Measurements from ENCODE around the gene ANK2.

The ANK2 gene

GRCh38 chr4:113316879-113317278 is 267.4 kb downstream of the ANK2 start:
- no peak overlapping the region for H3K4me3 ChIP-seq (IDR thresholded peaks at IDR 0.05; ENCODE audit: insufficient read depth, low read depth, low read length)

GRCh38 chr4:113317523-113317922 is 268.1 kb downstream of the ANK2 start:
- H3K79me2 ChIP-seq (ENCODE audit: insufficient read depth, low read depth) = no peaks in the 10 kb centered on the region
- H3K36me3 ChIP-seq (ENCODE audit: insufficient read depth) = no peaks in the 10 kb centered on the region
- no peaks in the 10 kb centered on the region for H3K27me3 ChIP-seq (ENCODE audit: insufficient read depth, low read depth)
- H2AFZ ChIP-seq (ENCODE audit: low read depth) = no peak overlapping the region
- no peak overlapping the region for H3K4me3 ChIP-seq (IDR thresholded peaks at IDR 0.05; ENCODE audit: insufficient read depth, low read depth, low read length)
- H3K27ac ChIP-seq = no peak overlapping the region
- H3K4me1 ChIP-seq (ENCODE audit: low read depth, poor library complexity, severe bottlenecking) = no peaks in the 10 kb centered on the region
- no peaks in the 10 kb centered on the region for H4K20me1 ChIP-seq (ENCODE audit: insufficient read depth)
- TF ChIP-seq CTCF (conservative IDR thresholded peaks at IDR 0.05; ENCODE audit: low read depth, low read length) = no peak
- no peak overlapping the region for H3K9ac ChIP-seq
- H3K4me2 ChIP-seq = no peak overlapping the region

More at GRCh38 chr4:113316879-113317278, 267.4 kb downstream of the ANK2 start:
- TF ChIP-seq CTCF (conservative IDR thresholded peaks at IDR 0.05; ENCODE audit: low read depth, low read length) = no peak
- Histone ChIP-seq H3K79me2 (ENCODE audit: insufficient read depth, low read depth) (no peaks in the 10 kb centered on the region), H2AFZ (ENCODE audit: low read depth) (no peak overlapping the region), H4K20me1 (ENCODE audit: insufficient read depth) (no peaks in the 10 kb centered on the region), H3K4me2 (no peak overlapping the region), H3K27me3 (ENCODE audit: insufficient read depth, low read depth) (no peaks in the 10 kb centered on the region), H3K27ac (no peak overlapping the region), H3K9ac (no peak overlapping the region), H3K4me1 (ENCODE audit: low read depth, poor library complexity, severe bottlenecking) (no peaks in the 10 kb centered on the region), H3K36me3 (ENCODE audit: insufficient read depth) (no peaks in the 10 kb centered on the region)

GRCh38 chr4:113322736-113323135 is 273.3 kb downstream of the ANK2 start:
- TF ChIP-seq CTCF (conservative IDR thresholded peaks at IDR 0.05; ENCODE audit: low read depth, low read length) = no peak
- Histone ChIP-seq H3K9ac (no peak overlapping the region), H2AFZ (ENCODE audit: low read depth) (no peak overlapping the region), H3K4me1 (ENCODE audit: low read depth, poor library complexity, severe bottlenecking) (no peaks in the 10 kb centered on the region), H3K27me3 (ENCODE audit: insufficient read depth, low read depth) (no peaks in the 10 kb centered on the region), H4K20me1 (ENCODE audit: insufficient read depth) (no peaks in the 10 kb centered on the region), H3K27ac (no peak overlapping the region), H3K4me3 (IDR thresholded peaks at IDR 0.05; ENCODE audit: insufficient read depth, low read depth, low read length) (no peak overlapping the region), H3K36me3 (ENCODE audit: insufficient read depth) (no peaks in the 10 kb centered on the region), H3K4me2 (no peak overlapping the region), H3K79me2 (ENCODE audit: insufficient read depth, low read depth) (no peaks in the 10 kb centered on the region)

GRCh38 chr4:113325876-113326615 is 276.6 kb downstream of the ANK2 start:
- Histone ChIP-seq H3K36me3 (ENCODE audit: insufficient read depth) (no peaks in the 10 kb centered on the region), H2AFZ (ENCODE audit: low read depth) (no peak overlapping the region), H3K79me2 (ENCODE audit: insufficient read depth, low read depth) (no peaks in the 10 kb centered on the region), H3K27me3 (ENCODE audit: insufficient read depth, low read depth) (no peaks in the 10 kb centered on the region), H3K4me3 (IDR thresholded peaks at IDR 0.05; ENCODE audit: insufficient read depth, low read depth, low read length) (no peak overlapping the region), H3K27ac (no peak overlapping the region), H4K20me1 (ENCODE audit: insufficient read depth) (no peaks in the 10 kb centered on the region), H3K4me1 (ENCODE audit: low read depth, poor library complexity, severe bottlenecking) (no peaks in the 10 kb centered on the region), H3K9ac (no peak overlapping the region), H3K4me2 (no peak overlapping the region)
- TF ChIP-seq CTCF (conservative IDR thresholded peaks at IDR 0.05; ENCODE audit: low read depth, low read length) = no peak
